Right ventricle myocardium inferior (tissue), 1 donor: ENCODE results near the gene FOXP2. TPM values are rescaled to one million over a fixed set of nuclear protein-coding genes. Genes with fewer than 3 reads are reported as not detected.
"Not testable (repeated sequence)": the region's sequence is repeated elsewhere in the genome, so short reads cannot be mapped to it uniquely, and the experiment has no call there.

ENCODE experiments used
- ATAC-seq: fragments of 200-7000 bp; cut with Tn5 transposase; one replicate; pipeline ENCODE4 v1.9.1; 2020; ENCODE audit warnings: mild to moderate bottlenecking, moderate library complexity
- DNase-seq: peaks from one replicate; pipeline ENCODE4 v3.0.0; 2021; ENCODE audit errors: missing footprints
- intact Hi-C: fragments of 100-400 bp; cut with DNase I; formaldehyde crosslinking; loops from one replicate; pipeline ENCODE4 v1.11.0; 2022
- total RNA-seq: library from RNA; stranded (reverse); fragmentation: NEBNext Ultra II Directional; extraction: Animal tissue kit (Norgen Biotek cat#: 25700); gene quantifications from one replicate; pipeline ENCODE4 v1.2.1, GENCODE V29; 2021
- donor health status: DM: no; HTN: yes; CAD: no; lungs with severe emphysema.

The FOXP2 gene
- total RNA-seq, 1 donor from 2014 or later = 2.4 TPM

DNA sequence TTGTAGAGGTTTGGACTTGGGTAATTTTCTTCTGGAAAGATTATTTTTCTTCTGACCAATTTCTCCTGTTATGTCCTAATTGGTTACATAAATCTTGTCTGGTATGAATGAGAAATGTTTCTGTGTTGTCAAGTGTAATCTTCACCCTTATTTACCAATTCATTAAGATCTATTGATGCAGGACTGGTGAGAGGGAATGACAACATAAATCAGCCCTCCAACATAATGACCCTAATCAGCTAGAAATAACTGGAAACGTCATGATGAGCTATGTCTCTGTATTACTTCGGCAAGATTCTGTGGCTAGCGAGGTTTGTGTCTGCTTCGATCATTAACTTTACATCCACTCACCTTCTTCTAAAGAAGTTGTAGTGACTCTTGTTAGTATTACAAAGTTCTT, 3.5 kb downstream of the FOXP2 start:
- DNase-seq (no peak), ATAC-seq (no peak)
- intact Hi-C loops = no loop called here

DNA sequence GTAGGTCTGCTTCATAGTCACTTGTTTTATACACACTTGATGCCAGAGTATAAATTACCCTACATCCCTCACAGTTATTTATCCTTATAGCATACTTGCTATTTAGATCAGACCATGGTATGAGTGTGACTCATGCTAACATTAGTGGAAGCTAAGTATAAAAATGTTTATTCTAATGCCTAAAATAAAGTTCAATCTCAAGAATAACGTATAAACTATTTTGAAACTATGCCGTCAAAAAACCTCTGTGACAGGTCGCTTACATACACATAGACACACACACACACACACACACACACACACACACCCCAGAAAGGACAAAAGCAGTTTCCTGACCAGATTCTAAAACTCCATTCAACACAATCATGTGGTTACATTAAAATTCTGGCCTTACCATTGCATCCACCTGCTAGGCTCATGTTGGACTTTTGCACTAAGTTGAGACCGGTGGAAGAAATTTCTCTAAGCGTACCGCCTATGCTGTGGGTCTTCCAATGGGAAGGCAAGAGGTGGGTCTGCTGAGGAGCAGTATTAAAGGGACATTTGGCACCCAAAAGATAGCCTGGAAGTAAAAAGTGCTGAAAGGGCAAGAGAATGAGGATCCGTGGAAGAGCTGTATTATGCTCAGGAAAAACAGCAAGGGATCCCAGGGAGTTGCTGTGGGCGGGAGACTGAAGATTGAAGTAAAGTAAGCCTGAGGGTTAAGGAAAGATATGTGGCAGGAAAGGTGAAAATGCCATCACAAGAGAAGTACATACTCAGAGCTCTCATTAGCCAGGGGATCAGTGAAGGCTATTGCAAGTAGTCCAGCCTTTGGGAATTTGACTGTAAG, 5.0 kb downstream of the FOXP2 start:
- intact Hi-C loops = no loop called here

DNA sequence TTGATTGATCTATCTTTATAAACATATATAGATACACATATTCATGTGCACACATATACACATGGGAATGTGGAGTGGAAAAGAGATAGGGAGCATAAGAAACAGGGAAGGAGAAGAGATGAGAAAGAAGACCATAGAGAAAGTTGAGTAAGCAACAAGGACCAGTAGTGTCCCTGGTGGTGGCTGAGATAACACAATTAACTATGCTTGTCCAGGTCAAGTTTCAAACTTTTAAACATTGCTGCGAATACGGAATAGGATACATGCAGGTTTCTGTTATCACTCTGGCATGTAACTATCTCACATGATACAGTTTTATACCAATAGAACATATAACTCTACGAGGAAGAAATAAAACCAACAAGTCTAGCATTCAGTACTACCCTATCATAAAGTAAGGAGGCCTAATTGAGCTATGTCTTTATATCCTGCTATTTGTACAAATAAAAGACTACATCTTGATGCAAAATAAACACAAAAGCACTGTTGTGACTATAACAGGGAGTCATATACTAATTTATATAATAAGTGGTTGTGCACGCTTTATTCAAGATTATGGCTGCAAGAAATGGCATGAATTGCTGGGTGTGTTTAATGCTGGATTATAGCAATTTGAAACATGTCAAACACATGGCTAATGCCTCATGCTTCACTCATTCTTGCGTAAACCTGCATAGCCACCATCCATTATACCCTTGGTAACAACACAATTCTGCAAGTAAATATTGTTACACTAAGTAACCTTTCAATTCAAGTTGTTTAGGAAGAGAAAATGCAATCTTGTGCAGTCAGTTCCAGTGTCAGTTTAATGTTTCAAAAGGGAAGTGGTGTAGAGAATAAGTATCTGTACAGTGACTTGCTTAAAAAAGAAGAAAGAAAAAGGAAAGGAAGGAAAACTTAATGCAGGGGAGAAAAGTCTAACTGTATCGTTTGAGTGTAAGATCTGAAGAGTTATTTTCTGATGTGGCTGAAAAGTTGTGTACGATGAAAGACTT, 8.2 kb downstream of the FOXP2 start:
- DNase-seq = no peak
- intact Hi-C loops = no loop called here
- no peak for ATAC-seq

More for the DNA sequence above, 5.0 kb downstream of the FOXP2 start:
- DNase-seq (no peak), ATAC-seq (peak; percentile 31)

DNA sequence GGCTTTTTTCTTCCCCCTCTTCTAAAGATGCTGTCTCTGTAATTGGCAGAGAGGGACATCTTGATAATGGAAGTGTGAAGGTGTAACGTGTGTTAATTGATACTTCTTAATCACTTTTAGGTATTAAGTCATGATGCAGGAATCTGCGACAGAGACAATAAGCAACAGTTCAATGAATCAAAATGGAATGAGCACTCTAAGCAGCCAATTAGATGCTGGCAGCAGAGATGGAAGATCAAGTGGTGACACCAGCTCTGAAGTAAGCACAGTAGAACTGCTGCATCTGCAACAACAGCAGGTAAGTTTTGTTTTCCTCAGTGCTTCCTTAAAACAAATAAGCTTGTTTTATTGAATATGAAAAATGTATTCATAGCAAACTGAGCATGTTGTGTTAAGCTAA, 11.8 kb downstream of the FOXP2 start:
- no peak for DNase-seq
- ATAC-seq = no peak
- intact Hi-C loops = no loop called here

DNA sequence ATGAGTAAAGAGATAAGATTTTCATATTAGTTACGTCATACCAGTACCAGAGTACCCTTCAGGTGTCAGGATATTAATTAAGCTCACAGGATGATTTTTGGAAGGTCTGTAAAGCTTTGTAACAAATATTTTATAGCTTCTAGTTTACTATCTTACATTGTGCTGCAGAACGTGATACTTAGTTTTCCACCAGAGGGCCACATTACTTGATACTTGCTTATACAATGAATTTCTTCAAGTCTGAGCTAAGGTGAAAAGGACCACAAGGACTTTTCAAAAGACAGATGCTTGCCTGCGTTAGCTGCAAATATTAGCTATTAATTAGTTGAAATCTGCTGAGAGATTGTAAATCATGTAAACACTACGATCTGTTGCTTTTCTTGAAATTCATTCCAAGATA, 12.2 kb downstream of the FOXP2 start:
- DNase-seq (no peak), ATAC-seq (no peak)
- intact Hi-C loops = no loop called here

DNA sequence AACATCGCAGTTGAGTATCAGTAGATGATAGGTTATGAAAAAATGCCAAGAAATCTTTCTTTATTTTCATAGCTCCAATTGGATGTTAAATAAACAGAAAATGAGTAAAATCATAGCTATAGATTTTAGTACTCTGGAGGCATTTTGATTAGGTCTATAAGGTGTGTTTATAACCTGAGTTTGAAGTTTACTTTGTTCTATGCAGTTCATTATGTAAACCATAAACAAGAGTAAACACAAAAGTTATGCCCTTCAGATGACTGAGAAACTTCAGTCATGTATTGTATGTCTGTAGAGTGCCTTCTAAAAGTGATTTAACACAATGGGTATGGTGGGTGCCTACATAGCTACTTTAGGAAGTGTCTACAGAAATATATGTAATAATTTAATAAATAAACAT, 13.6 kb downstream of the FOXP2 start:
- intact Hi-C loops = no loop called here
- no peak for DNase-seq
- no peak for ATAC-seq

DNA sequence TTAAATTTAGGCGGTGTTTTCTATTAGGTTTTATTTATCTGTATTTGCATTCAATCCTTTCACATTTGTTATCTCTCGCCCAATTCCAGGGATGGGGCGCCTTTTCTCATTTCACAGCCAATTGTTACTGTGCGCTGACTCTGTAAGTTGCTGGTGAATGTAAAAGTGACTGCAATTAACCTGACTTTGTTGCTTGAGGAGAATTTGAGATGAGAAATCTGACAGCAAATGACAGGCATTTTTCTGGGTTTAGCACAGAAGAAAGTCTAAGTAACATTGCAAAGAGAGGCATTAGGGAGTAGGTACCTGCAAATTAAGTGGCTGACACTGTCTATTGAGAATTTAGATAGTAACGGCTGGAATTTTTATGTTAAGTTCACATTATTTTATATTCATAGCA, 16.6 kb downstream of the FOXP2 start:
- ATAC-seq = no peak
- no peak for DNase-seq
- intact Hi-C loops = no loop called here

DNA sequence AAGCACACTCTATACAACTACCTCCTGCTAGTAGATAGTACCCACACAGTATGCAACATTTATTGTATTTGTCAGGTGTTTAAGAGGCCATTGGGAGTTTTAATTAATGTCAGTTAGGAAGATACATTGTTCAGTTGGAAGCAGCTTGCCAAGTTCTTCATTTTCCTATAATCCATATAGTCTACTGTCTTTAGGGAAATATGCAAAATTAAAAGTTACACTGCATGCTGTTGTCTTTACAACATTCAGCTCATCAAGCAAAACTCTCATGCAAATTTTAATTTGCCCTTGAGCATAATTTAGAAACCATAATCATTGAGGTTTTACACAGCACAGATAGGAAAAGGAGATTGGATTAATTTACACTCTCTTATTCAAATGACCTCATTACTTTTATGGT, 17.4 kb downstream of the FOXP2 start:
- intact Hi-C loops = no loop called here
- ATAC-seq = no peak
- no peak for DNase-seq

DNA sequence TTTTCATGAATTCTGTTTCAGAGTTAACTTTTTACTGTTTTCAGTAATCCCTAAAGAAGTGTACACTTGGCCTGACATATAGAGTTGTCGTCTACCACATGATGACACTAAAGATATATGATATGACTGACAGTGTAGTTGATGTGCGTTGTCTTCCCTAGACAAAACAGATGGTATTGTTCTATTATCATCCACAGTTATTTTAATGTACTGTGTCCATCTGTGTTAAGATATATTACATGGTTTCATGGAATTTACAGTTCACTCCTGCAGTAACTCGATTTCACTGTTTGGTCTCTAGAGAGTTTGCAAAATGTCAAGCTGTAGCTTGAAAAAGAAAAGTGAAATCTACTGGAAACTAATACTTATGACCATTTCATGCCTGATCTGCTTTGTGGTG, 18.1 kb downstream of the FOXP2 start:
- intact Hi-C loops = no loop called here
- no peak for DNase-seq
- no peak for ATAC-seq

DNA sequence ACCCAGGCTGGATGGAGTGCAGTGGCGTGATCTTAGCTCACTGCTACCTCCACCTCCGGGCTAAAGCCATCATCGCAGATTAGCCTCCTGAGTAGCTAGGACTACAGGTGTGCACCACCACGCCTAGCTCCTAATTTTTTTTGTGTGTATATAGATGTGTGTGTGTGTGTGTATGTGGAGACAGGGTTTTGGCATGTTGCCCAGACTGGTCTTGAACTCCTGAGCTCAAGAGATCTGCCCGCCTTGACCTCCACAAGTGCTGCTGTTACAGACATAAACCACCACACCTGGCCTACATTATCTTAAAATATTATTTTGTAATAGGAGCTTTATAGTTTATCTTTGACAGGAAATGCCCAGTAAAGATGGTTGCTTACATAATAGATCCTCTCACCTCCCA, 25.0 kb downstream of the FOXP2 start:
- intact Hi-C loops = no loop called here
- ATAC-seq (no peak), DNase-seq (no peak)

DNA sequence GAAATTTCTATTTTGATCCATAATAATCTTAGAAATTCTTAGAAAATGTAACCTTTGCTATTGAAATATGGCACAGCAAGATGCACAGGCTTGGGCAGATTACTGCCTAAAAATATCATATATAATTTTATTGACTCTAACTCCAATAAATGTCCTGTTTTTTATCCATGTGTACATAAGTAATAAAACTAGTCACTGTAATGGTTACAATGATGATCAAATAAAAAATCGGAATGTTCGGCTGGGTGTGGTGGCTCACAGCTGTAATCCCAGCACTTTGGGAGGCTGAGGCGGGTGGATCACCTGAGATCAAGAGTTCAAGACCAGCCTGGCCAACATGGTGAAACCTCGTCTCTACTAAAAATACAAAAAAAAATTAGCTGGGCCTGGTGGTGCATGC, 26.3 kb downstream of the FOXP2 start:
- DNase-seq, ATAC-seq, intact Hi-C loops: not testable (repeated sequence)

DNA sequence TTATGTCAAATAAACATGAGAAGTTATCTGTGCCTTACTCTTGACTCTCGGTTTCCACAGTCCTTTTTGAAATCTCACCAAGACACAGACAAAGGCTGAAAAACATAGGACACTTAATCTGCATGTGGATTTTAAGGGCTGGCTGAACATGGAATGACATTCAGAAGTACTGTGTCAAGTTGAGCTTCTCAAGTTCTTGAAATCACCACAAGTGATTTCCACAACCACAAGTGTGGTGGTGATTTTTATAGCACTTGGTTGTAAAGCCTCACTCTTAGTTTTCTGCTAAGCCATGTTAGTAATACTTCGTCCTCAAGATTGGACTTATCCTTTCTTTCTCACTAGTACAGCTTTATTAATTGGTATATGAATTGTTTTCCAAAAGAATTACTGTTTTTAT, 29.6 kb downstream of the FOXP2 start:
- ATAC-seq (no peak), DNase-seq (no peak)
- intact Hi-C loops = no loop called here

DNA sequence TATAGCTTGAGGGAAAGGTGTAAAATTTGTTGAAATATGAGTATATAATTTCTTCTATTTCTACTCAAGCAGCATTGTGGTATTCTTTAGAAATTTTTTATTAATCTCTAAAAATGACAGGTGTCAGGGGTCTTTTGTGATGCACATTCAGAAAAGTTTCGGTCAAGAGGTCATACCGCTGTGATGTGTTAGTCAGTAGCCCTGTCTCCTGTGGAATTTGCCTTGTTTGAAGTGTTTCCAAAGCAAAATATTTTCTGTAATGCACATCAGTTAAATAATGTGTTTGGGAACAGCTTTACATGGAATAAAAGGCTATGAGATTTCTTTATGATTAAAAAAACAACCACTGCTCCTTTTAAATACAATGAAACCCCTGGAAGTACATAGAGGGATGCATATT, 35.8 kb downstream of the FOXP2 start:
- intact Hi-C loops = no loop called here
- ATAC-seq = no peak

DNA sequence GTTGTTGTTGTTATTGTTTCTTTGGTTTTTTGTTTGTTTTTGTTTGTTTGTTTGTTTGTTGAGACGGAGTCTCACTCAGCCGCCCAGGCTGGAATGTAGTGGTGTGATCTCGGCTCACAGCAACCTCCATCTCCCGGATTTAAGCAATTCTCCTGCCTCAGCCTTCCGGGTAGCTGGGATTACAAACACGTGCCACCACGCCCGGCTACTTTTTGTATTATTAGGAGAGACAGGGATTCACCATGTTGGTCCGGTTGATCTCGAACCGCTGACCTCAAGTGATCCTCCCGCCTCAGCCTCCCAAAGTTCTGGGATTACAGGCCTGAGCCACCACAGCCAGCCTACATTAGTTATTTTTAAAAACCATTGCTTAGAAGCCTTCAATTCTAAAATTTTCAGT, 45.0 kb downstream of the FOXP2 start:
- ATAC-seq (no peak), DNase-seq (no peak)
- intact Hi-C loops = no loop called here

More for the DNA sequence above, 35.8 kb downstream of the FOXP2 start:
- DNase-seq = no peak

DNA sequence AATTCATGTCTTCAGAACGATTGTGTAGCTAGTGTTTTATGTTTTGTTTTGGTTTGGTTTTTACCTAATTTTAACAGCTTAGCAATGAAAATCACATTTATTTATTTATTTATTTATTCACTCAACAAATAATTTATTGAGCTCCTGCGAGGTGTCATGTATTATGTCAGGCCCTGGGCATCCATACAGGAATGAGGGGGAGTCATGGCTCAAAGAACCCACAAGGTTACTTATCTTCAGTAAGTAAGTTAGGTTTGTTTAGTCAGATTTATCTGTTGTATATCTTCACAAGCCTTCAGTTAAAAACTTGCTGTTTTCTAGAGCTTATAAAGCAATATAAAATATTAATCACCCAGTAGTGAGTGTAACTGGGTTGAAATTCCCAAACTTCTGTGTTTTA, 45.4 kb downstream of the FOXP2 start:
- ATAC-seq (no peak), DNase-seq (no peak)
- intact Hi-C loops = no loop called here

DNA sequence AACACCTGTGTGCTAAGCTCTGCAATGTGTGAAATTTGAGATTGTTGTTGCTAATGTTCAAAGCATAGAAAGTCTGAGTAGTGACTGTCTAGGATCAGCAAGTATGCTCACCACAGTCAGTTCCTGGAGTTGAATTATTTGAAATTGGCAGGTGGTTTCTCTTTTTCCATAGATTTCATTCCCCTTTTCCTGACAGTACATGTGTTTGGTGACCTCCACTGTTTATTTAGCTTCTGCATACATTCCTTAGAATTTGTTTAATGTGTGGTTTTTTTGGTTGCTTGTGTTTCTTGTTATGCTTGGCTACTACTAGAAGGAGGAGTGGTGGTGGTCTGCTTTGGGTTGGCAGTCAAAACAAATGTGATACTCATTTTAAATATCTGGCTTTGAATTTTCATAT, 52.3 kb downstream of the FOXP2 start:
- ATAC-seq (no peak), DNase-seq (no peak)
- intact Hi-C loops = no loop called here

DNA sequence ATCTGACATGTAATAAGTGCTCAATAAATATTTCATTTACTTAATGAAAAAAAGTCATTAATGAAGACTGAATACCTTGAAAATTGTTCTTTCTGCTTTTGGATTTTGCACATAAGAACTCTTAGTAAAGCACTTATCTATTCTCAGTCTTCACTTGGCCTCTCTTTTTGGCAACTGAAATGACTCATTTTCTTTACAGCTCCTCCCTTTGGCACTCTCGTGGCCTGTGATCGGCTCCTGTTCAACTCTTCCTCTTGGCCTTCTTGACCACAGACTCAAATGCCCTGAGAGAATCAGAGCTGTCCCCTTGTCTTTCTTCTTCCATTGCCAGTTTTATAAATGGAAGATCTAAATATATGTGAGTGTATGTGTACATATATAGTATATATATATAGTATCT, 54.2 kb downstream of the FOXP2 start:
- DNase-seq = no peak
- no peak for ATAC-seq
- intact Hi-C loops = no loop called here

DNA sequence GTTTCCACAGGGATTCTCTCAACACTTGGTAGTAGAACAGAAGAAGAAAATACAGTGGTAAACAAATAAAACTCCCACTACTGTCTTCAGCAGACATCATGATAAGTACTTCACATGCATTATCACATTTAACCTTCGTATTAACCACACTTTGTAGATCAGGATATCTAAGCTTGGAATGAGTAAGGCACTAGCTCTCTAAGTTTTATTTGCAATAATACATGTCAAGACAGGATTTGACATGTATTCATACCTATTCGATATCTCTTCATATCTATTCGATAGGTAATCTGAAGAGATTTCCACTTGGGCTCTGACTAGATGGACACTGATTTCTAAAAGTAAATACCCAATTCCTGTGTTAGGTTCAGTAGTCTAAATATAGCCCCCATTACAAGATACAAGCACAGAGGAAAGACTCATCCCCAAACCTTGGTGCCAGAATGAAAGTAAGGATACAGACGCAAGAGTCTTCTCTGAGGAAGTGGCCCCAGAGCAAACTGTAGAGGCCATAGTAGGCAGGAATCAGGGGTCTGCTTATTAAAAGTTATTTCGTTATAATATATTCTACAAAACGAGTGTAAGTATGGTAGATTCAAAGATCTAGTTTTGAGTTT, 58.4 kb downstream of the FOXP2 start:
- no peak for ATAC-seq
- DNase-seq = no peak
- intact Hi-C loops = no loop called here

DNA sequence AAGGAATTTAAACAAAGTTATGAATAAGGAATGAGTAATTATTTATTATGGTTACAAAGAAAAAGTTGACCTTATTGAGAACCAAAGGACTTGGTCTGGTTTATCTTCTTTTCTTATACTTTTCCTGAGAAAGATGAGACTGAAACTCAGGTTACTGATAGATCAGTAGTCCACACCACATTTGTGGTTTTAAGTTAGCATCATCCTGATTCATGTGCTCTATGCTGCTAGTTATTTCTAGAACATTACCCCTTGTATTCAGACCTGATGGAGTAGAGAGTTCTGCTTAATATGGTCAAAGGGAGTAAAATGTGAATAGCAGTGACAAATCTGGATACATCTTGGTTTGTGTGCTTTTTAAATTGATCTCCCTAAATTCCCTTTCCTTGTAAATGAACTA, 63.8 kb downstream of the FOXP2 start:
- ATAC-seq (no peak), DNase-seq (no peak)
- intact Hi-C loops = no loop called here

DNA sequence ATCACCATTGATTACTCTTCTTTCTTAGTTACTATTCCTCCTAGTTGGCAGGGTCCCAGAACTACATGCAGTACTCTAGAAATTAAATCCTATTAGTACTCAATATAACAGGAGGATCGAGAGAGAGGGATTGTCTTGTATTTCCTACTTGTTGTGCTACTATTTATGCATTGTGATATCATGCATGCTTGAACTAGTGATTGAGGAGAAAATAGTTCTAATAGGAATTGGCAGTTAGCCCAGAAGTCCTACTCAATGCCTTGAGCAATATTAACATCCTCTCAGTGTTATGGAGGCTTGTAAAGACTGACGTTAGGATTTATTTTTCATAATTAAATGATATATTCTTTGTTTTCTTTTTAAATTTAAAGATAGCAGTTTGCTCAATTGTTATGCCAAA, 67.4 kb downstream of the FOXP2 start:
- intact Hi-C loops = no loop called here
- DNase-seq (no peak), ATAC-seq (no peak)
